ENCODE results near the gene IGFBP1.
"Not testable (repeated sequence)": the region's sequence is repeated elsewhere in the genome, so short reads cannot be mapped to it uniquely, and the experiment has no call there.

- TF ChIP-seq POLR2AphosphoS5, CTCF, POLR2A (IDR thresholded peaks at IDR 0.05): not testable (repeated sequence)
These were observed 35.3 kb upstream of the IGFBP1 start for GRCh38 chr7:45852984-45853383.
